CD14-positive monocyte (primary cell): ENCODE data around the gene INS. TPM values are rescaled to one million over a fixed set of nuclear protein-coding genes. Genes with fewer than 3 reads are reported as not detected.

Experiments used
- DNase-seq, 3 donors: peaks; one replicate each; pipeline ENCODE4 v3.0.0-alpha.2; 2011 to 2022
- H2AFZ ChIP-seq: 2 replicates; pipeline ENCODE4 v1.6.0; 2012; ENCODE audit warnings: mild to moderate bottlenecking, low read depth, low read length, inconsistent platforms; ENCODE audit not compliant: insufficient read depth, poor library complexity, severe bottlenecking
- H3K27ac ChIP-seq, 2 donors: 1 replicate in 1 of 2; 2 replicates in 1 of 2; pipeline ENCODE4 v1.5.1; 2012 to 2013; ENCODE audit warnings: low read length in 2 of 2, control low read depth in 1 of 2, inconsistent platforms in 1 of 2, low read depth in 1 of 2, mild to moderate bottlenecking in 1 of 2
- H3K27me3 ChIP-seq, 2 donors: one replicate each; pipeline versions ENCODE4 v1.6.0 to v1.6.1; 2011 to 2013; ENCODE audit warnings: low read length in 2 of 2; ENCODE audit not compliant: control insufficient read depth in 2 of 2, insufficient read depth in 2 of 2
- H3K36me3 ChIP-seq, 2 donors: replicated peaks in 1 of 2; 1 replicate in 1 of 2; 2 replicates in 1 of 2; pipeline versions ENCODE4 v1.5.1 to v1.6.1; 2012 to 2013; ENCODE audit warnings: low read length in 2 of 2, control low read depth in 1 of 2, inconsistent platforms in 1 of 2, mild to moderate bottlenecking in 1 of 2; ENCODE audit not compliant: insufficient read depth in 2 of 2, control insufficient read depth in 1 of 2
- H3K4me1 ChIP-seq, 2 donors: 1 replicate in 1 of 2; 2 replicates in 1 of 2; pipeline versions ENCODE4 v1.5.1 to v1.6.1; 2012 to 2013; ENCODE audit warnings: low read length in 2 of 2, control low read depth in 1 of 2, inconsistent platforms in 1 of 2, mild to moderate bottlenecking in 1 of 2, moderate library complexity in 1 of 2; ENCODE audit not compliant: insufficient read depth in 2 of 2, control insufficient read depth in 1 of 2
- H3K4me2 ChIP-seq: replicated peaks from 2 replicates; pipeline ENCODE3; 2012; ENCODE audit warnings: low read length, moderate library complexity, mild to moderate bottlenecking; ENCODE audit not compliant: poor library complexity, severe bottlenecking; ENCODE audit errors: extremely low read depth
- H3K4me3 ChIP-seq, 3 experiments: fragments of 200-600 bp in 1 of 3; sonication (generic) in 1 of 3; replicated peaks in 1 of 3; 1 replicate in 2 of 3; 2 replicates in 1 of 3; pipeline ENCODE4 v1.5.1; 2011 to 2013; ENCODE audit warnings: low read length in 3 of 3, mild to moderate bottlenecking in 3 of 3, control low read depth in 2 of 3, low read depth in 2 of 3, inconsistent platforms in 1 of 3, moderate library complexity in 1 of 3
- H3K79me2 ChIP-seq: 2 replicates; pipeline ENCODE4 v1.6.0; 2012; ENCODE audit warnings: mild to moderate bottlenecking, control low read depth, inconsistent platforms, low read length, moderate library complexity; ENCODE audit not compliant: insufficient read depth
- H3K9ac ChIP-seq: 2 replicates; pipeline ENCODE4 v1.6.0; 2017; ENCODE audit warnings: low read length, mild to moderate bottlenecking; ENCODE audit not compliant: insufficient read depth, poor library complexity, severe bottlenecking
- H3K9me3 ChIP-seq, 2 donors: replicated peaks in 1 of 2; 1 replicate in 1 of 2; 2 replicates in 1 of 2; pipeline versions ENCODE4 v1.5.1 to v1.6.1; 2012 to 2013; ENCODE audit warnings: low read length in 2 of 2, control low read depth in 1 of 2; ENCODE audit not compliant: control insufficient read depth in 1 of 2, insufficient read depth in 1 of 2
- H4K20me1 ChIP-seq: 2 replicates; pipeline ENCODE4 v1.6.0; 2012; ENCODE audit warnings: mild to moderate bottlenecking, low read length, control low read depth, moderate library complexity; ENCODE audit not compliant: insufficient read depth
- H3K27ac Mint-ChIP-seq, 7 donors: one replicate each; pipeline ENCODE4 v1.8.0; 2020; ENCODE audit warnings: mild to moderate bottlenecking in 7 of 7, mixed read lengths in 7 of 7, moderate library complexity in 6 of 7, inconsistent platforms in 2 of 7
- H3K27me3 Mint-ChIP-seq, 3 donors: one replicate each; pipeline ENCODE4 v1.8.0; 2021 to 2022; ENCODE audit warnings: low read depth in 3 of 3, mild to moderate bottlenecking in 3 of 3, mixed read lengths in 3 of 3, moderate library complexity in 3 of 3, inconsistent platforms in 1 of 3
- H3K36me3 Mint-ChIP-seq, 2 donors: one replicate each; pipeline ENCODE4 v1.8.0; 2020; ENCODE audit warnings: mixed read lengths in 2 of 2, inconsistent platforms in 1 of 2, mild to moderate bottlenecking in 1 of 2
- H3K4me1 Mint-ChIP-seq: one replicate; pipeline ENCODE4 v1.8.0; 2020; ENCODE audit warnings: mild to moderate bottlenecking, mixed read lengths
- H3K4me3 Mint-ChIP-seq, 2 donors: one replicate each; pipeline ENCODE4 v1.8.0; 2020; ENCODE audit warnings: mild to moderate bottlenecking in 2 of 2, mixed read lengths in 2 of 2, moderate library complexity in 1 of 2
- H3K9me3 Mint-ChIP-seq, 7 donors: one replicate each; pipeline ENCODE4 v1.8.0; 2020 to 2022; ENCODE audit warnings: mixed read lengths in 7 of 7, mild to moderate bottlenecking in 6 of 7, moderate library complexity in 6 of 7, inconsistent platforms in 2 of 7
- WGBS: methylation state at CpG from one replicate; pipeline ENCODE4 v1.1.5; 2013; ENCODE audit warnings: missing lambda C conversion rate; ENCODE audit not compliant: insufficient coverage; 5-methylcytosine and 5-hydroxymethylcytosine counted together
- intact Hi-C, 2 donors: fragments of 100-400 bp; cut with micrococcal nuclease; formaldehyde crosslinking; loops; one replicate each; pipeline versions ENCODE4 v1.15.0 to v1.15.1; 2023
- polyA plus RNA-seq, 3 donors: library from polyadenylated mRNA; depleted of rRNA in 1 of 3; unstranded in 2 of 3; stranded (reverse) in 1 of 3; fragments of 300-500 nt in 2 of 3; fragments of >200 nt in 1 of 3; fragmentation: Illumina TruSeq in 2 of 3; gene quantifications; 1 replicate in 2 of 3; 2 replicates in 1 of 3; pipeline ENCODE4 v1.2.3, GENCODE V29; 2012 to 2021
- TF ChIP-seq, protein P1 (sequence below): fragments of 200-600 bp; IDR thresholded peaks from one replicate; pipeline ENCODE4 v1.8.0; 2022; ENCODE audit warnings: antibody characterized with exemption, mild to moderate bottlenecking

The INS gene
- polyA plus RNA-seq, 3 donors, result not detected

DNA sequence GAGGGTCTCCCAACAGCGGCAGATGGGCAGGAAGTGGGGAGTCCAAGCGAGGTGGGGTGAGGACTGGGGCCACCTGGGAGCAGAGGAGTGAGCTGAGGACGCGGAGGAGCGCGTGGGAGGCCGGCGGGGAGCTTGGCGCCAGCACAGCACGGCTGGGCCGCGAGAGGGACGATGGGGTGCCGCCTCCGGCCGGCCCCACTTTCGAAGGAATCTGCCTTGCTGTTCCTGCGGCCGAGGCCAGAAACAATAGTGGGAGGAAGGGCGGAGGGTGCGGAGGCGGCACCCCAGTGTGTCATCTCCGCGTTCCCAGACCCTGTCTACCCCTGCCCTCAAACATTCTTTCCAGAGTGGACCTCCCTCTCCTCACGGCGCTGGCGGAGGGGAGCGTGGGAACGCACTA is 5.5 kb downstream of the INS start:
- WGBS, result 90% methylated on average over 23 of the region's 29 CpGs
- Mint-ChIP-seq H3K27ac (peak overlapping the region in 1 of 7 donors; percentile 24), H3K9me3 (peaks cover 0 to 1% (median 0%) of the 10 kb centered on the region in 7 donors), H3K27me3 (peaks cover 8 to 30% (median 9%) of the 10 kb centered on the region in 3 donors), H3K36me3 (no peaks in the 10 kb centered on the region), H3K4me1 (peaks cover 12% of the 10 kb centered on the region), H3K4me3 (no peak overlapping the region)
- TF ChIP-seq, protein P1, sequence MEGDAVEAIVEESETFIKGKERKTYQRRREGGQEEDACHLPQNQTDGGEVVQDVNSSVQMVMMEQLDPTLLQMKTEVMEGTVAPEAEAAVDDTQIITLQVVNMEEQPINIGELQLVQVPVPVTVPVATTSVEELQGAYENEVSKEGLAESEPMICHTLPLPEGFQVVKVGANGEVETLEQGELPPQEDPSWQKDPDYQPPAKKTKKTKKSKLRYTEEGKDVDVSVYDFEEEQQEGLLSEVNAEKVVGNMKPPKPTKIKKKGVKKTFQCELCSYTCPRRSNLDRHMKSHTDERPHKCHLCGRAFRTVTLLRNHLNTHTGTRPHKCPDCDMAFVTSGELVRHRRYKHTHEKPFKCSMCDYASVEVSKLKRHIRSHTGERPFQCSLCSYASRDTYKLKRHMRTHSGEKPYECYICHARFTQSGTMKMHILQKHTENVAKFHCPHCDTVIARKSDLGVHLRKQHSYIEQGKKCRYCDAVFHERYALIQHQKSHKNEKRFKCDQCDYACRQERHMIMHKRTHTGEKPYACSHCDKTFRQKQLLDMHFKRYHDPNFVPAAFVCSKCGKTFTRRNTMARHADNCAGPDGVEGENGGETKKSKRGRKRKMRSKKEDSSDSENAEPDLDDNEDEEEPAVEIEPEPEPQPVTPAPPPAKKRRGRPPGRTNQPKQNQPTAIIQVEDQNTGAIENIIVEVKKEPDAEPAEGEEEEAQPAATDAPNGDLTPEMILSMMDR, result no peak
- Histone ChIP-seq H3K36me3 (no peaks in the 10 kb centered on the region), H3K27me3 (peaks cover 0 to 8% of the 10 kb centered on the region in 2 donors), H3K4me3 (no peak overlapping the region), H4K20me1 (no peaks in the 10 kb centered on the region), H2AFZ (no peak overlapping the region), H3K4me2 (no peak overlapping the region), H3K9ac (no peak overlapping the region), H3K4me1 (peaks cover 5 to 7% of the 10 kb centered on the region in 2 donors), H3K79me2 (no peaks in the 10 kb centered on the region), H3K27ac (no peak overlapping the region), H3K9me3 (no peaks in the 10 kb centered on the region)
- no peak for DNase-seq
- intact Hi-C loops, result loop anchor here in 1 of 2 donors (5.0 to 10.0 kb wide), 3 partner anchors 231 to 503 kb away; no protein-coding TSS in a partner anchor

DNA sequence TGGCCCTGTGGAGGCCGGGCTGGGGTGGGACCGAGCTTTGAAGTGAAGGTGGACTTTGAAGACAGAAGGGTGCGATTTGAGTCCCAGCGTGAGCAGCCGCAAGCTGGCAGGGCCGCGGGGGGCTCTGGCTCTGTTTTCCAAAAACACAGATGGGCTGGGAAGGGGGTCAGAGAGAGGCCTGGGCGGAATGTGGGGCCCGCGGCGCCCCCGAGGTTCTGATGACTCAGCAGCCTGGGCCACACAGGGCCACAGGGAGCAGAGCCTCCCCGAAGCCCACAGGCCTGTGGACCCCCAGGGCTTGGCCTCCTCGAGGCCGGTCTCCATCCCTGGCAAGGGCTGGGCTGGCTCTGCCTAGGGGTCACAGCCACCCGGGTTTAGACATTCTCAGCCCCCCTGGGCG is 6.1 kb downstream of the INS start:
- peaks cover 14 to 37% (median 14%) of the 10 kb centered on the region in 3 donors for H3K27me3 Mint-ChIP-seq
- Histone ChIP-seq H3K4me3 (no peak overlapping the region), H4K20me1 (no peaks in the 10 kb centered on the region), H2AFZ (no peak overlapping the region), H3K9ac (no peak overlapping the region), H3K4me2 (no peak overlapping the region), H3K27me3 (peaks cover 0 to 14% of the 10 kb centered on the region in 2 donors), H3K27ac (no peak overlapping the region), H3K36me3 (no peaks in the 10 kb centered on the region), H3K4me1 (peaks cover 5 to 7% of the 10 kb centered on the region in 2 donors), H3K9me3 (no peaks in the 10 kb centered on the region), H3K79me2 (no peaks in the 10 kb centered on the region)
- 94% methylated on average over 12 of the region's 17 CpGs for WGBS
- H3K4me1 Mint-ChIP-seq, result peaks cover 12% of the 10 kb centered on the region
- H3K4me3 Mint-ChIP-seq, result no peak overlapping the region
- peaks cover 0 to 1% (median 0%) of the 10 kb centered on the region in 7 donors for H3K9me3 Mint-ChIP-seq
- no peak for DNase-seq
- no peaks in the 10 kb centered on the region for H3K36me3 Mint-ChIP-seq
- no peak overlapping the region for H3K27ac Mint-ChIP-seq
- intact Hi-C loops, result loop anchor here (5.0 to 10.0 kb wide), 5 partner anchors 230 to 503 kb away; partner anchors contain the start of genes PRR33 (in 1 of the 2) and TNNI2 (in 1 of the 2)
- TF ChIP-seq, protein P1, result no peak
